Activated CD8-positive, alpha-beta T cell treated with anti-CD3 and anti-CD28 coated beads, Interleukin-2, amount 10 ng/mL, durations not matched to agents 7 days and 5 days (primary cell): ENCODE data around the gene AADACL4. TPM values are rescaled to one million over a fixed set of nuclear protein-coding genes. Genes with fewer than 3 reads are reported as not detected.
A peak's percentile ranks its signal among the peaks of the same experiment; 100 is the strongest.

Experiments
- ATAC-seq: fragments of 150-1000 bp; cut with Tn5 transposase; one replicate; pipeline ENCODE4 v1.10.0; 2021; ENCODE audit warnings: moderate library complexity
- CTCF ChIA-PET: fragments of 350-600 bp; sonication (Branson Sonifier 250); formaldehyde crosslinking; loops from one replicate; lab custom pipeline; 2021; ENCODE audit warnings: antibody characterized with exemption; lab: Charles Lee
- POLR2A ChIA-PET: fragments of 350-600 bp; sonication (Branson Sonifier 250); formaldehyde crosslinking; loops from one replicate; lab custom pipeline; 2021; ENCODE audit warnings: antibody characterized with exemption; lab: Charles Lee
- DNase-seq: peaks from one replicate; pipeline ENCODE4 v3.0.0-alpha.2; 2020
- H3K27ac Mint-ChIP-seq: one replicate; pipeline ENCODE4 v1.8.0; 2021; ENCODE audit warnings: mild to moderate bottlenecking, mixed read lengths
- H3K27me3 Mint-ChIP-seq: one replicate; pipeline ENCODE4 v1.8.0; 2021; ENCODE audit warnings: low read depth, mixed read lengths
- H3K36me3 Mint-ChIP-seq: one replicate; pipeline ENCODE4 v1.8.0; 2021; ENCODE audit warnings: low read depth, mixed read lengths
- H3K4me1 Mint-ChIP-seq: one replicate; pipeline ENCODE4 v1.8.0; 2021; ENCODE audit warnings: low read depth, mixed read lengths
- H3K4me3 Mint-ChIP-seq: one replicate; pipeline ENCODE4 v1.8.0; 2021; ENCODE audit warnings: mild to moderate bottlenecking, mixed read lengths
- H3K9me3 Mint-ChIP-seq: one replicate; pipeline ENCODE4 v1.8.0; 2022; ENCODE audit warnings: mixed read lengths; ENCODE audit not compliant: insufficient read depth
- total RNA-seq, 2 experiments: library from RNA; stranded (reverse); gene quantifications; one replicate each; pipeline ENCODE4 v1.2.3, GENCODE V29; 2021

AADACL4 gene
- total RNA-seq, result not detected

- no peak within 1 kb of the TSS for H3K4me3 Mint-ChIP-seq
- no peak for ATAC-seq
- no peaks in the 10 kb centered on the region for H3K4me1 Mint-ChIP-seq
- no peak within 1 kb of the TSS for H3K27ac Mint-ChIP-seq
- CTCF ChIA-PET, result interaction anchor here (0.6 to 2.2 kb wide), 2 partner anchors 15 to 210 kb away, joined by 3 to 10 read pairs; no protein-coding TSS in a partner anchor
- POLR2A ChIA-PET, result no interaction called here
- peaks cover 2% of the 10 kb centered on the region for H3K27me3 Mint-ChIP-seq
- peaks cover 2% of the 10 kb centered on the region for H3K36me3 Mint-ChIP-seq
- no peak for DNase-seq
- H3K9me3 Mint-ChIP-seq, result peaks cover 28% of the 10 kb centered on the region
Measured at GRCh38 chr1:12643785-12644184, at the start of gene AADACL4. Gene AADACL4 (plus strand): TSS chr1:12644085. CDS start chr1:12644547, 462 bp downstream.

DNA sequence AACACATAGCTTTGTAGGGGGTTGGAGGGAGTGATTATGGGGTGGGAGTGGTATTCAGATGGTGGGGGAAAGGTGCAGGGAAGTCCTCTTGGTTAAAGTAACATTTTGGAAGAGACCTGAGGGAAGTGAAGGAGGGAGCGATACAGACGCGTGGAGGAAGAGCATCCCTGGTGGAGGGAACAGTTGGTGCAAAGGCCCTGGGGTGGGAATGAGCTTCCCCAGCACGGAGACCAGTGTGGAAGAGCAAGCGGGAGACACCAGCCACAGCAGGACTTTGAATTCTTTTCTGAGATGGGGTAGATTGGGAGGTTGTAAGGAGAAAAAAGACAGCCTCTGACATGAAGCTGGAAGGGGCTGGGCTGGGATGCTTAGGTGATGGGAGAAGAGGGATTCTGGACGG, 49.4 kb upstream of the AADACL4 start:
- no peaks in the 10 kb centered on the region for H3K9me3 Mint-ChIP-seq
- peak overlapping the region; percentile 65 for H3K4me3 Mint-ChIP-seq
- peaks cover 42% of the 10 kb centered on the region for H3K36me3 Mint-ChIP-seq
- ChIA-PET CTCF (interaction anchor here (0.7 to 2.8 kb wide), 4 partner anchors 22 to 316 kb away, joined by 3 to 12 read pairs (median 4); partner anchors contain the start of gene DHRS3), POLR2A (interaction anchor here (1.4 kb wide), 1 partner anchor 84 kb away, joined by 5 read pairs; no protein-coding TSS in a partner anchor)
- peaks cover 52% of the 10 kb centered on the region for H3K4me1 Mint-ChIP-seq
- peak overlapping the region; percentile 84 for H3K27ac Mint-ChIP-seq
- DNase-seq (no peak), ATAC-seq (no peak)
- no peaks in the 10 kb centered on the region for H3K27me3 Mint-ChIP-seq

DNA sequence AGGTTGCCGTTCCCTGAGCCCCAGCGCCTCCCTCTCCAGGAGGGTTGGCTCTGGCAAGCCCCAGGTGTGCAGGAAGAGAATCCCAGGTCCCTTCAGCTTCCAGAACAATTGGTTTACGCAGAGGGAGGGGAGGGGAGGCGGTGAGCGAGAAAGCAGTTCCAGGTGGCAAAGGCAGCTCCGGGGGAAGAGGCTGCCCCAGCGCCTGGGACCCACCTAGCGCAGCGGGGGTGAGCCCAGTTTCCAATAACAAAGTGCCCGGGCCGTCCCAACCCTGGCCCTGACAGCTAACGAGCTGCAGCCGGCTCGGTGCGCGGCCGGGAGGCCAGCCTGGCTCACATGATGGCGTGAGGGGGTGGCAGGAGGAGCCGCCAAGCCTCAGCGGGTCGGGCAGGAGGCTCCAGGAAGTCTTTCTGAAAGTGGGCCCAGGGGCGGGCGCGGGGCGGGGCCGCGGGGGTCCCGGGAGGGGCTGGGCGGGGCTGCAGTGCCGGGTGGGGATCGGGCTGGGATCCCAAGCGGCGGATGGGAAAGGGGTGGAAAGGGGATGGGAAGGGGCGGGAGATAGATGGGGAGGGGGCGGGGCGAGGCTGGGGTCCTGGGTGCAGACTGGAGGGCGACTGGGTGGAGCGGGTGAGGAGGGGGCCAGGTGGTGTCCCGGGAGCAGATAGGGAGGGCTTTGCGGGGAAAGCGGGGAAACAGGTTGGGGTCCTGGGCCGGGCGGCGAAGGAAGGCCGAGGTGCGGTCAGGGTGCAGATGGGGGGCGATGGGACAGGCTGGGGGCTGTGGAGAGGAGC, 48.7 kb upstream of the AADACL4 start:
- Mint-ChIP-seq H3K4me1 (peaks cover 56% of the 10 kb centered on the region), H3K27me3 (no peaks in the 10 kb centered on the region), H3K27ac (peak overlapping the region; percentile 84), H3K4me3 (peak overlapping the region; percentile 65), H3K36me3 (peaks cover 44% of the 10 kb centered on the region), H3K9me3 (no peaks in the 10 kb centered on the region)
- POLR2A ChIA-PET, result interaction anchor here (1.3 to 1.4 kb wide), 2 partner anchors 9 to 84 kb away, joined by 3 to 5 read pairs; no protein-coding TSS in a partner anchor
- peak; percentile 64 for ATAC-seq
- CTCF ChIA-PET, result interaction anchor here (0.8 to 2.8 kb wide), 3 partner anchors 21 to 64 kb away, joined by 3 to 12 read pairs (median 4); partner anchors contain the start of gene DHRS3
- peak; percentile 48 for DNase-seq

DNA sequence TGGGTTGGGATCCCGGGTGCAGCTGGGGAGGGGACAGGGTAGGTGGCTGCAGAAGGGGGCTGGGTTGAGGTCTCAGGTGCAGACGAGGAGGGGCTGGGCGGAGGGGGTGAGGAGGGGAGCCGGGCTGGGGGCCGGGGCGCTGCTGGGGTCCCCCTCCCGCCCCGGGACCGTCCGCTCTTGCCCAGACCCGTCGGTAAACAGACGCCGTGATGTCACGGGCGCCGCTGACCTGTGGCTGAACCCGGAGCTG, 48.2 kb upstream of the AADACL4 start:
- no peak for ATAC-seq
- CTCF ChIA-PET, result interaction anchor here (2.8 kb wide), 1 partner anchor 23 kb away, joined by 12 read pairs; the partner anchor contains the start of gene DHRS3
- POLR2A ChIA-PET, result interaction anchor here (0.8 to 1.4 kb wide), 3 partner anchors 8 to 85 kb away, joined by 3 to 5 read pairs (median 3); no protein-coding TSS in a partner anchor
- Mint-ChIP-seq H3K4me3 (no peak overlapping the region), H3K4me1 (peaks cover 60% of the 10 kb centered on the region), H3K27ac (no peak overlapping the region), H3K9me3 (no peaks in the 10 kb centered on the region), H3K27me3 (no peaks in the 10 kb centered on the region), H3K36me3 (peaks cover 49% of the 10 kb centered on the region)
- no peak for DNase-seq

GRCh38 chr1:12596007-12596821, 47.7 kb upstream of the AADACL4 start:
- H3K4me1 Mint-ChIP-seq, result peaks cover 65% of the 10 kb centered on the region
- ChIA-PET POLR2A (interaction anchor here (0.8 to 1.4 kb wide), 4 partner anchors 8 to 85 kb away, joined by 3 to 5 read pairs (median 4); partner anchors contain the start of gene DHRS3), CTCF (interaction anchor here (2.8 kb wide), 1 partner anchor 22 kb away, joined by 12 read pairs; the partner anchor contains the start of gene DHRS3)
- no peaks in the 10 kb centered on the region for H3K27me3 Mint-ChIP-seq
- H3K27ac Mint-ChIP-seq, result no peak overlapping the region
- no peaks in the 10 kb centered on the region for H3K9me3 Mint-ChIP-seq
- DNase-seq, result peak; percentile 28
- H3K36me3 Mint-ChIP-seq, result peaks cover 45% of the 10 kb centered on the region
- no peak overlapping the region for H3K4me3 Mint-ChIP-seq
- peak; percentile 27 for ATAC-seq

GRCh38 chr1:12597792-12598191, 46.1 kb upstream of the AADACL4 start:
- ChIA-PET CTCF (interaction anchor here (0.9 to 2.5 kb wide), 3 partner anchors 22 to 190 kb away, joined by 5 to 20 read pairs (median 6); no protein-coding TSS in a partner anchor), POLR2A (interaction anchor here (0.8 to 0.9 kb wide), 2 partner anchors 19 to 87 kb away, joined by 3 read pairs; no protein-coding TSS in a partner anchor)
- ATAC-seq (no peak), DNase-seq (no peak)
- Mint-ChIP-seq H3K4me1 (peaks cover 76% of the 10 kb centered on the region), H3K27ac (peak overlapping the region; percentile 47), H3K9me3 (no peaks in the 10 kb centered on the region), H3K4me3 (no peak overlapping the region), H3K36me3 (peaks cover 35% of the 10 kb centered on the region), H3K27me3 (no peaks in the 10 kb centered on the region)

DNA sequence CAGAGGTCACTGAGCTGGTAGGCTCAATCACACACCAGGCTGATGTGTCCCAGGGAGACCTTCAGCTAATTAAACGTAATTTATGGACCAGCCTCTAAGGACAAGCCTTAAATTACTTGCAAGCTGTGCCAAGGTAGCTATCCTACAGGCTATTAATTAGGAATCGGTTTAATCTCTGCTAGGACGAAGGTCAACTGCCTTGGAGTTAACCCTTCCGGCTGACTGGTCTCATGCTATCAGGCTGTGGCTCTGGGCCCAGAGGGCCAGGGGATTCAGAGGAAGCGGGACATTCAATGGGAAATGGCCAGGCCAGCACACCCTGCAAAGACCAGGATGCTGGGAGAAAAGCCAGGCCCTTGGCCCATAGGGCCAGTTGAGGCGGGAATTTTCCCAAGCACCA, 44.9 kb upstream of the AADACL4 start:
- ATAC-seq (no peak), DNase-seq (no peak)
- POLR2A ChIA-PET, result interaction anchor here (0.7 kb wide), 1 partner anchor 20 kb away, joined by 3 read pairs; no protein-coding TSS in a partner anchor
- H3K4me3 Mint-ChIP-seq, result no peak overlapping the region
- no peaks in the 10 kb centered on the region for H3K9me3 Mint-ChIP-seq
- CTCF ChIA-PET, result interaction anchor here (0.7 to 2.5 kb wide), 4 partner anchors 9 to 59 kb away, joined by 3 to 20 read pairs (median 4); no protein-coding TSS in a partner anchor
- peaks cover 36% of the 10 kb centered on the region for H3K36me3 Mint-ChIP-seq
- no peaks in the 10 kb centered on the region for H3K27me3 Mint-ChIP-seq
- peaks cover 80% of the 10 kb centered on the region for H3K4me1 Mint-ChIP-seq
- H3K27ac Mint-ChIP-seq, result no peak overlapping the region

DNA sequence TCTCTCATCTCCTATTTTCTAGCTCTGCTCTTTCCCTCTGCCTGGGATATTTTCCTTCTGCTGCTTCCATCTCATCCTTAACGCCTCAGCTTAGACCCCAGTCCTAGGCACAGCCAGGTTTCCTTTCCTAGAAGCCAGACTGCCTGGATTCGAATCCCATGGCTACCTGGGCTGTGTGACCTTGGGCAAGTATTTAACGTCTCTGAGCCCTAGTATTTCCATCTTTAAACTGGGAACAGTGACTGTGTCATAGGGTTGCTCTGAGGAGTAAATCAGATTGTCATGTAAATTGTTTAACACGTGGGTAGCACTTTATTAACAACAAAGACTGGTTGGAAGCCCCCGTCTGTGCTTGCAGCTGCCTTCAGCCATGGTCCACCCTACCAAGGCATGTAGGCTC, 44.2 kb upstream of the AADACL4 start:
- Mint-ChIP-seq H3K4me3 (no peak overlapping the region), H3K27me3 (no peaks in the 10 kb centered on the region), H3K9me3 (no peaks in the 10 kb centered on the region), H3K4me1 (peaks cover 80% of the 10 kb centered on the region), H3K27ac (no peak overlapping the region), H3K36me3 (peaks cover 36% of the 10 kb centered on the region)
- CTCF ChIA-PET, result interaction anchor here (1.9 to 2.5 kb wide), 2 partner anchors 21 to 59 kb away, joined by 6 to 20 read pairs; no protein-coding TSS in a partner anchor
- DNase-seq, result no peak
- POLR2A ChIA-PET, result interaction anchor here (2.5 kb wide), 1 partner anchor 19 kb away, joined by 8 read pairs; no protein-coding TSS in a partner anchor
- no peak for ATAC-seq

- Mint-ChIP-seq H3K27ac (no peak overlapping the region), H3K36me3 (peaks cover 40% of the 10 kb centered on the region), H3K4me1 (peaks cover 81% of the 10 kb centered on the region), H3K9me3 (no peaks in the 10 kb centered on the region), H3K4me3 (no peak overlapping the region), H3K27me3 (no peaks in the 10 kb centered on the region)
- DNase-seq (no peak), ATAC-seq (no peak)
- POLR2A ChIA-PET, result interaction anchor here (2.5 kb wide), 1 partner anchor 19 kb away, joined by 8 read pairs; no protein-coding TSS in a partner anchor
- CTCF ChIA-PET, result interaction anchor here (1.3 to 4.6 kb wide), 9 partner anchors 8 to 286 kb away, joined by 3 to 103 read pairs (median 6); partner anchors contain the start of gene DHRS3
Measured at GRCh38 chr1:12600335-12600734, 43.5 kb upstream of the AADACL4 start.

GRCh38 chr1:12600880-12601633, 42.8 kb upstream of the AADACL4 start:
- CTCF ChIA-PET, result interaction anchor here (0.6 to 4.6 kb wide), 21 partner anchors 9 to 476 kb away, joined by 3 to 103 read pairs (median 4); partner anchors contain the start of gene DHRS3

More at GRCh38 chr1:12600880-12601633, 42.8 kb upstream of the AADACL4 start:
- Mint-ChIP-seq H3K36me3 (peaks cover 45% of the 10 kb centered on the region), H3K4me3 (no peak overlapping the region), H3K9me3 (no peaks in the 10 kb centered on the region), H3K27ac (no peak overlapping the region), H3K4me1 (peaks cover 83% of the 10 kb centered on the region), H3K27me3 (no peaks in the 10 kb centered on the region)
- DNase-seq (peak; percentile 67), ATAC-seq (peak; percentile 43)
- POLR2A ChIA-PET, result interaction anchor here (0.6 to 2.5 kb wide), 3 partner anchors 18 to 210 kb away, joined by 3 to 8 read pairs (median 3); no protein-coding TSS in a partner anchor
